Colonic mucosa (tissue), 4 donors: ENCODE measurements around the gene LMOD1. TPM values are rescaled to one million over a fixed set of nuclear protein-coding genes. Genes with fewer than 3 reads are reported as not detected.

Source experiments
- DNase-seq: peaks from one replicate; pipeline ENCODE4 v3.0.0-alpha.2; 2020
- H3K27ac ChIP-seq: fragments of 200-600 bp; one replicate; pipeline ENCODE4 v1.8.0; 2021
- H3K27me3 ChIP-seq: fragments of 200-600 bp; one replicate; pipeline ENCODE4 v1.8.0; 2021
- H3K36me3 ChIP-seq: fragments of 200-600 bp; one replicate; pipeline ENCODE4 v1.8.0; 2021
- H3K4me1 ChIP-seq: fragments of 200-600 bp; one replicate; pipeline ENCODE4 v1.8.0; 2021; ENCODE audit warnings: mild to moderate bottlenecking
- H3K4me3 ChIP-seq: fragments of 200-600 bp; one replicate; pipeline ENCODE4 v1.8.0; 2021
- H3K9ac ChIP-seq, 2 donors: one replicate each; pipeline ENCODE4 v1.7.0; 2013; ENCODE audit warnings: control low read depth in 2 of 2, low read depth in 2 of 2, low read length in 2 of 2
- H3K9me3 ChIP-seq: fragments of 200-600 bp; one replicate; pipeline ENCODE4 v1.8.0; 2021
- CTCF ChIP-seq: fragments of 200-600 bp; IDR thresholded peaks from one replicate; pipeline ENCODE4 v1.8.0; 2022; ENCODE audit warnings: antibody characterized with exemption, mild to moderate bottlenecking
- intact Hi-C: fragments of 100-400 bp; cut with DNase I; formaldehyde crosslinking; loops from one replicate; pipeline ENCODE4 v1.14.1; 2022
- total RNA-seq, 2 donors: library from RNA; stranded (reverse); fragmentation: NEBNext Ultra II Directional in 1 of 2; extraction: Animal tissue kit (Norgen Biotek cat#: 25700) in 1 of 2; gene quantifications; one replicate each; pipeline ENCODE4 v1.2.1, GENCODE V29; 2021
- donor health status: healthy.
- donor health status: DM: no; HTN: no; CAD: no.
- donor health status: DM: no; HTN: no; CAD: no.

LMOD1 gene
- total RNA-seq, 2 donors from 2014 or later, result 7.6 to 64.5 TPM

- Histone ChIP-seq H3K4me1 (no peaks in the 10 kb centered on the region), H3K27me3 (no peaks in the 10 kb centered on the region), H3K27ac (no peak overlapping the region), H3K4me3 (no peak overlapping the region), H3K36me3 (peaks cover 10% of the 10 kb centered on the region), H3K9me3 (no peaks in the 10 kb centered on the region), H3K9ac (no peak overlapping the region)
- intact Hi-C loops, result no loop called here
- DNase-seq, result no peak
- no peak for TF ChIP-seq CTCF
Observed at GRCh38 chr1:201984446-201984845, 38.1 kb upstream of the LMOD1 start.

GRCh38 chr1:201983380-201983805, 37.0 kb upstream of the LMOD1 start:
- DNase-seq, result no peak
- intact Hi-C loops, result no loop called here
- TF ChIP-seq CTCF, result no peak
- Histone ChIP-seq H3K4me1 (no peaks in the 10 kb centered on the region), H3K36me3 (no peaks in the 10 kb centered on the region), H3K9me3 (no peaks in the 10 kb centered on the region), H3K9ac (peak overlapping the region; percentile 81 to 96), H3K4me3 (peak overlapping the region; percentile 97), H3K27ac (peak overlapping the region; percentile 97), H3K27me3 (no peaks in the 10 kb centered on the region)

- intact Hi-C loops, result no loop called here
- peak; percentile 85 for DNase-seq
- no peaks in the 10 kb centered on the region for H3K27me3 ChIP-seq
- peak within 1 kb of the TSS; percentile 81 to 96 for H3K9ac ChIP-seq
- TF ChIP-seq CTCF, result no peak
- H3K9me3 ChIP-seq, result no peaks in the 10 kb centered on the region
- no peaks in the 10 kb centered on the region for H3K4me1 ChIP-seq
- peak within 1 kb of the TSS; percentile 97 for H3K27ac ChIP-seq
- peak within 1 kb of the TSS; percentile 97 for H3K4me3 ChIP-seq
- H3K36me3 ChIP-seq, result no peaks in the 10 kb centered on the region
Observed at GRCh38 chr1:201982623-201983379, 36.5 kb upstream of the LMOD1 start, which contains the start of gene RNPEP. Gene RNPEP (plus strand): TSS chr1:201982648. CDS start chr1:201982667, 19 bp downstream.

GRCh38 chr1:201982082-201982622, 35.8 kb upstream of the LMOD1 start:
- peak overlapping the region; percentile 97 for H3K27ac ChIP-seq
- DNase-seq, result peak; percentile 86
- H3K4me1 ChIP-seq, result no peaks in the 10 kb centered on the region
- peak overlapping the region; percentile 97 for H3K4me3 ChIP-seq
- no peaks in the 10 kb centered on the region for H3K36me3 ChIP-seq
- H3K9me3 ChIP-seq, result no peaks in the 10 kb centered on the region
- TF ChIP-seq CTCF, result no peak
- no peaks in the 10 kb centered on the region for H3K27me3 ChIP-seq
- H3K9ac ChIP-seq, result peak overlapping the region; percentile 81 to 96
- intact Hi-C loops, result no loop called here

- DNase-seq, result no peak
- no peak overlapping the region for H3K9ac ChIP-seq
- H3K27ac ChIP-seq, result no peak overlapping the region
- intact Hi-C loops, result loop anchor here (5.0 kb wide), 2 partner anchors 73 to 93 kb away; no protein-coding TSS in a partner anchor
- no peaks in the 10 kb centered on the region for H3K4me1 ChIP-seq
- no peaks in the 10 kb centered on the region for H3K9me3 ChIP-seq
- no peaks in the 10 kb centered on the region for H3K27me3 ChIP-seq
- H3K36me3 ChIP-seq, result peaks cover 11% of the 10 kb centered on the region
- no peak for TF ChIP-seq CTCF
- H3K4me3 ChIP-seq, result no peak overlapping the region
Observed at GRCh38 chr1:201970334-201971159, 24.2 kb upstream of the LMOD1 start.
